K562 (cell line): ENCODE measurements around the gene RNF151. TPM values are rescaled to one million over a fixed set of nuclear protein-coding genes. Genes with fewer than 3 reads are reported as not detected.

Experiments used
- DMBX1 ChIP-seq: fragments of 250-450 bp; sonication (Bioruptor Pico); IDR thresholded peaks from 2 replicates; pipeline ENCODE4 v1.8.0; 2022; ENCODE audit warnings: inconsistent platforms, mild to moderate bottlenecking, moderate library complexity, borderline replicate concordance
- E4F1 ChIP-seq: fragments of 250-450 bp; sonication (Bioruptor Pico); IDR thresholded peaks from 2 replicates; pipeline ENCODE4 v1.5.0; 2021; ENCODE audit warnings: mild to moderate bottlenecking, borderline replicate concordance
- EZH2 ChIP-seq: IDR thresholded peaks from 2 replicates; pipeline ENCODE4 v1.6.1; 2012; ENCODE audit warnings: low read depth, mild to moderate bottlenecking, inconsistent platforms, low read length, borderline replicate concordance
- HEY1 ChIP-seq: fragments of 250-450 bp; sonication (Bioruptor Pico); IDR thresholded peaks from 2 replicates; pipeline ENCODE4 v1.5.0; 2020; ENCODE audit warnings: mild to moderate bottlenecking, moderate library complexity, borderline replicate concordance
- HLTF ChIP-seq: fragments of 450-650 bp; IDR thresholded peaks from 2 replicates; pipeline ENCODE4 v1.6.1; 2016
- IRF2 ChIP-seq: sonication (generic); formaldehyde crosslinking; IDR thresholded peaks from 2 replicates; pipeline ENCODE4 v1.8.1; 2022; ENCODE audit warnings: mild to moderate bottlenecking, missing genetic modification reagents
- KHSRP ChIP-seq: fragments of 450-650 bp; IDR thresholded peaks from 2 replicates; pipeline ENCODE4 v1.6.1; 2017
- MYC ChIP-seq, 2 experiments: fragments of 250-450 bp in 1 of 2; sonication (Bioruptor Pico) in 1 of 2; IDR thresholded peaks; 2 replicates each; pipeline versions ENCODE4 v1.5.1 to v1.6.1; 2012 to 2021; ENCODE audit warnings: low read depth in 2 of 2, borderline replicate concordance in 1 of 2, improper control_type of control experiment in 1 of 2, low read length in 1 of 2, mild to moderate bottlenecking in 1 of 2, moderate library complexity in 1 of 2
- NCOA1 ChIP-seq: fragments of 450-650 bp; IDR thresholded peaks from 2 replicates; pipeline ENCODE4 v1.6.1; 2016; ENCODE audit warnings: low read depth
- NFATC3 ChIP-seq: fragments of 450-650 bp; IDR thresholded peaks from 2 replicates; pipeline ENCODE4 v1.6.1; 2017; ENCODE audit warnings: mild to moderate bottlenecking
- NKRF ChIP-seq: fragments of 450-650 bp; IDR thresholded peaks from 2 replicates; pipeline ENCODE4 v1.6.1; 2016; ENCODE audit warnings: borderline replicate concordance
- RUNX1 ChIP-seq: sonication (generic); IDR thresholded peaks from 2 replicates; pipeline ENCODE4 v1.6.1; 2016; ENCODE audit warnings: antibody characterized with exemption, low read depth
- SIN3A ChIP-seq, 2 experiments: fragments of 150-350 bp in 1 of 2; IDR thresholded peaks; 2 replicates each; pipeline ENCODE4 v1.6.1; 2011 to 2016; ENCODE audit warnings: borderline replicate concordance in 2 of 2, low read depth in 2 of 2, low read length in 2 of 2, mild to moderate bottlenecking in 2 of 2, moderate library complexity in 2 of 2; ENCODE audit not compliant: control insufficient read depth in 1 of 2
- SMAD1 ChIP-seq: fragments of 150-350 bp; IDR thresholded peaks from 2 replicates; pipeline ENCODE4 v1.6.1; 2014; ENCODE audit warnings: low read length, low read depth; ENCODE audit not compliant: partially characterized antibody
- SMARCC2 ChIP-seq: fragments of 450-650 bp; IDR thresholded peaks from 2 replicates; pipeline ENCODE4 v1.6.1; 2017; ENCODE audit warnings: antibody characterized with exemption, moderate library complexity, mild to moderate bottlenecking, low read depth
- SRSF7 ChIP-seq: fragments of 200-400 bp; formaldehyde crosslinking; optimal IDR thresholded peaks from 2 replicates; pipeline ENCODE3; 2017; ENCODE audit warnings: mild to moderate bottlenecking, low read depth, low read length
- ZNF12 ChIP-seq: sonication (generic); formaldehyde crosslinking; IDR thresholded peaks from 2 replicates; pipeline ENCODE4 v1.4.0; 2020; ENCODE audit warnings: mild to moderate bottlenecking, missing genetic modification reagents
- ZNF232 ChIP-seq: sonication (generic); formaldehyde crosslinking; IDR thresholded peaks from 2 replicates; pipeline ENCODE4 v1.8.0; 2022; ENCODE audit warnings: mild to moderate bottlenecking, missing genetic modification reagents
- ZNF324 ChIP-seq: fragments of 250-450 bp; sonication (Bioruptor Pico); IDR thresholded peaks from 2 replicates; pipeline ENCODE4 v1.4.0; 2020; ENCODE audit warnings: mild to moderate bottlenecking
- ZNF584 ChIP-seq: fragments of 200-800 bp; sonication (Bioruptor generic); IDR thresholded peaks from 2 replicates; pipeline ENCODE4 v1.6.1; 2016; ENCODE audit warnings: low read depth, mild to moderate bottlenecking, missing genetic modification characterization, missing compliant biosample characterization
- ZNF644 ChIP-seq: fragments of 200-800 bp; sonication (Bioruptor generic); IDR thresholded peaks from 2 replicates; pipeline ENCODE4 v1.6.1; 2016; ENCODE audit warnings: low read depth, missing genetic modification characterization, missing compliant biosample characterization
- ZNF76 ChIP-seq: fragments of 250-450 bp; sonication (Bioruptor Pico); IDR thresholded peaks from 2 replicates; pipeline ENCODE4 v1.4.0; 2020; ENCODE audit warnings: mild to moderate bottlenecking, moderate library complexity, borderline replicate concordance
- polyA plus RNA-seq, 8 experiments: library from polyadenylated mRNA; depleted of rRNA in 4 of 8; stranded (reverse) in 5 of 8; unstranded in 3 of 8; fragments of >200 nt; fragmentation: Nextera tagmentation in 2 of 8; fragmentation: Illumina TruSeq in 1 of 8; extraction: Ambion mirVana in 2 of 8; extraction: Trizol in 1 of 8; gene quantifications; 2 replicates each; pipeline versions ENCODE4 v1.2.1 to v1.2.3, GENCODE V29; 2011 to 2014; ENCODE audit warnings: inconsistent platforms in 1 of 8, missing spikeins in 1 of 8
- total RNA-seq, 7 experiments: library from RNA; depleted of rRNA in 6 of 7; stranded (reverse); fragments of >200 nt in 6 of 7; fragmentation: Illumina TruSeq in 2 of 7; extraction: Trizol in 2 of 7; gene quantifications; 2 replicates each; pipeline versions ENCODE4 v1.2.1 to v1.2.3, GENCODE V29; 2011 to 2021; ENCODE audit warnings: low replicate concordance in 1 of 7
- TF ChIP-seq, protein P1 (sequence below): conservative IDR thresholded peaks from 2 replicates; pipeline ENCODE4 v1.6.1; 2011; ENCODE audit warnings: low read depth, mild to moderate bottlenecking, low read length; ENCODE audit not compliant: control insufficient read depth

Gene RNF151
- total and polyA plus RNA-seq, 9 of the 15 experiments (the other 6 are each of a cell fraction or from before 2014, with no cell fraction given) = not detected

GRCh38 chr16:1991948-1992703, 25.5 kb downstream of the RNF151 start (continued):
- TF ChIP-seq SMARCC2 = no peak
- TF ChIP-seq, protein P1, sequence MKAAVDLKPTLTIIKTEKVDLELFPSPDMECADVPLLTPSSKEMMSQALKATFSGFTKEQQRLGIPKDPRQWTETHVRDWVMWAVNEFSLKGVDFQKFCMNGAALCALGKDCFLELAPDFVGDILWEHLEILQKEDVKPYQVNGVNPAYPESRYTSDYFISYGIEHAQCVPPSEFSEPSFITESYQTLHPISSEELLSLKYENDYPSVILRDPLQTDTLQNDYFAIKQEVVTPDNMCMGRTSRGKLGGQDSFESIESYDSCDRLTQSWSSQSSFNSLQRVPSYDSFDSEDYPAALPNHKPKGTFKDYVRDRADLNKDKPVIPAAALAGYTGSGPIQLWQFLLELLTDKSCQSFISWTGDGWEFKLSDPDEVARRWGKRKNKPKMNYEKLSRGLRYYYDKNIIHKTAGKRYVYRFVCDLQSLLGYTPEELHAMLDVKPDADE = peak; percentile 28; the same call in 1 of the 2 replicates
- no peak for TF ChIP-seq NFATC3
- no peak for TF ChIP-seq NCOA1
- no peak for TF ChIP-seq EZH2
- TF ChIP-seq E4F1 (CRISPR knock-in tag) = no peak
- TF ChIP-seq ZNF644 (tag) = no peak
- TF ChIP-seq NKRF = no peak
- no peak for TF ChIP-seq ZNF324 (CRISPR knock-in tag)
- TF ChIP-seq ZNF76 (CRISPR knock-in tag) = no peak; the same call in 1 of the 2 replicates
- no peak for TF ChIP-seq DMBX1 (CRISPR knock-in tag)
- TF ChIP-seq IRF2 = 0 out of 2 replicates have a peak, but pooled peaks have one; percentile 55
- peak; percentile 44; the same call in 1 of the 2 replicates for TF ChIP-seq HLTF
- no peak for TF ChIP-seq SMAD1
- no peak for TF ChIP-seq KHSRP
- no peak for TF ChIP-seq ZNF584 (CRISPR knock-in tag)
- no peak for TF ChIP-seq RUNX1
- TF ChIP-seq ZNF232 (CRISPR knock-in tag) = no peak
- TF ChIP-seq ZNF12 (CRISPR knock-in tag) = no peak
- TF ChIP-seq HEY1 (CRISPR knock-in tag) = no peak
- no peak for TF ChIP-seq SRSF7
- peak; percentile 71 to 74; a peak in 3 of 4 replicates for TF ChIP-seq SIN3A (IDR thresholded peaks at IDR 0.05; ENCODE audit: borderline replicate concordance in 2 of 2, control insufficient read depth in 1 of 2, low read depth in 2 of 2, low read length in 2 of 2)
- TF ChIP-seq MYC (IDR thresholded peaks at IDR 0.05; ENCODE audit: low read depth, low read length) = peak; percentile 95
- no peak for TF ChIP-seq MYC (CRISPR knock-in tag; IDR thresholded peaks at IDR 0.05; ENCODE audit: borderline replicate concordance, low read depth)
